Measurements from ENCODE around the gene SIL1. TPM values are rescaled to one million over a fixed set of nuclear protein-coding genes. Genes with fewer than 3 reads are reported as not detected.
A peak's percentile ranks its signal among the peaks of the same experiment; 100 is the strongest.

Gene SIL1
- total RNA-seq, 4 donors from 2014 or later = 20.3 to 39.2 (median 29.1) TPM

DNA sequence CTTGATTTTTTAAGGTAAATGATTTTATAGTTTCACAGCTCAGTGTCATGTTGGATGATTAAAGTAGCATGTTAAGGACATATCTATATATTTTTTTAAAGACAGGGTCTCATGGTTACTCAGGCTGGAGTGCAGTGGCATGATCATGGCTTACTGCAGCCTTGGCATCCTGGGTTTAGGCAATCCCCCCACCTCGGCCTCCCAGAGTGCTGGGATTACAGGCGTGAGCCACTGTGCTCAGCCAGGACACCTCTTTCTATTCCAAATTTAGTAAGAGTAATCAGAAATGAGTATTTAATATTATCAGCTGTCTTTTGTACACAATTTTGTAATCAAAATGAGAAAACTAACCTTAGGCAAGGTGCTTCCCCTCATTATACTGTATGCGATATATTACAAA, 284.4 kb downstream of the SIL1 start:
- H3K36me3 ChIP-seq = peaks cover 0 to 62% (median 18%) of the 10 kb centered on the region in 4 donors
- peaks cover 0 to 4% (median 0%) of the 10 kb centered on the region in 4 donors for H3K4me1 ChIP-seq
- intact Hi-C loops (cut with DNase I) = no loop called here
- H3K9me3 ChIP-seq = no peaks in the 10 kb centered on the region
- TF ChIP-seq POLR2AphosphoS5 (IDR thresholded peaks at IDR 0.05) (no peak), EP300 (IDR thresholded peaks at IDR 0.05) (no peak), POLR2A (IDR thresholded peaks at IDR 0.05; ENCODE audit: low read depth) (no peak)
- TF ChIP-seq, protein P1, sequence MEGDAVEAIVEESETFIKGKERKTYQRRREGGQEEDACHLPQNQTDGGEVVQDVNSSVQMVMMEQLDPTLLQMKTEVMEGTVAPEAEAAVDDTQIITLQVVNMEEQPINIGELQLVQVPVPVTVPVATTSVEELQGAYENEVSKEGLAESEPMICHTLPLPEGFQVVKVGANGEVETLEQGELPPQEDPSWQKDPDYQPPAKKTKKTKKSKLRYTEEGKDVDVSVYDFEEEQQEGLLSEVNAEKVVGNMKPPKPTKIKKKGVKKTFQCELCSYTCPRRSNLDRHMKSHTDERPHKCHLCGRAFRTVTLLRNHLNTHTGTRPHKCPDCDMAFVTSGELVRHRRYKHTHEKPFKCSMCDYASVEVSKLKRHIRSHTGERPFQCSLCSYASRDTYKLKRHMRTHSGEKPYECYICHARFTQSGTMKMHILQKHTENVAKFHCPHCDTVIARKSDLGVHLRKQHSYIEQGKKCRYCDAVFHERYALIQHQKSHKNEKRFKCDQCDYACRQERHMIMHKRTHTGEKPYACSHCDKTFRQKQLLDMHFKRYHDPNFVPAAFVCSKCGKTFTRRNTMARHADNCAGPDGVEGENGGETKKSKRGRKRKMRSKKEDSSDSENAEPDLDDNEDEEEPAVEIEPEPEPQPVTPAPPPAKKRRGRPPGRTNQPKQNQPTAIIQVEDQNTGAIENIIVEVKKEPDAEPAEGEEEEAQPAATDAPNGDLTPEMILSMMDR (IDR thresholded peaks at IDR 0.05) = no peak
- no peak overlapping the region for H3K27ac ChIP-seq (replicated peaks in 1 of 4)
- H3K27me3 ChIP-seq = no peaks in the 10 kb centered on the region
- DNase-seq (ENCODE audit: extremely low spot score) = peak; percentile 26
- 97% methylated on average over 3 of the region's 3 CpGs for WGBS
- no peak overlapping the region for H3K4me3 ChIP-seq

DNA sequence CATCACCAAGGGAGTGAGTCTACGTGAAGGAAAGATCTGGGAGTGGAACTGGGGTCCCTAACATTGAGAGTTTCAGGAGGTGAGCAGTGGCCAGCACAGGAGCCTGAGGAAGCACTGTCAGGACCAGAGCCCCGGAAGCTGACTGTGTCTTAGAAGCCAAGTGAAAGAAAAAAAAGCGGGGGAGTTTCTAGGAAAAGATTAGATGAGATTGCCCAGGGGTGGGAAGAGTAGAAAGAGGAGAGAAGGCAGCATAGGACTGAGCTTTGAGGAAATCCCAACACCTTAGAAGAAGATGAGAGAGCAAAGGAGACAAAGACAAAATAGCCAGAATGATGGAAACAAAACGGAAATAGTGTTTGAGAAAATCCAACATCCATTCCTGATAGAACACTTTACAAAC, 286.1 kb downstream of the SIL1 start:
- peak; percentile 57 for DNase-seq (ENCODE audit: extremely low spot score)
- WGBS = 89% methylated on average over 4 of the region's 4 CpGs
- Histone ChIP-seq H3K4me1 (peaks cover 0 to 4% (median 0%) of the 10 kb centered on the region in 4 donors), H3K36me3 (peaks cover 0 to 66% (median 26%) of the 10 kb centered on the region in 4 donors), H3K9me3 (no peaks in the 10 kb centered on the region), H3K27me3 (no peaks in the 10 kb centered on the region), H3K4me3 (no peak overlapping the region), H3K27ac (replicated peaks in 1 of 4) (no peak overlapping the region)
- TF ChIP-seq POLR2AphosphoS5 (IDR thresholded peaks at IDR 0.05) (no peak), POLR2A (IDR thresholded peaks at IDR 0.05; ENCODE audit: low read depth) (no peak)
- TF ChIP-seq, protein P1 (IDR thresholded peaks at IDR 0.05) = no peak
- intact Hi-C loops (cut with DNase I) = no loop called here

DNA sequence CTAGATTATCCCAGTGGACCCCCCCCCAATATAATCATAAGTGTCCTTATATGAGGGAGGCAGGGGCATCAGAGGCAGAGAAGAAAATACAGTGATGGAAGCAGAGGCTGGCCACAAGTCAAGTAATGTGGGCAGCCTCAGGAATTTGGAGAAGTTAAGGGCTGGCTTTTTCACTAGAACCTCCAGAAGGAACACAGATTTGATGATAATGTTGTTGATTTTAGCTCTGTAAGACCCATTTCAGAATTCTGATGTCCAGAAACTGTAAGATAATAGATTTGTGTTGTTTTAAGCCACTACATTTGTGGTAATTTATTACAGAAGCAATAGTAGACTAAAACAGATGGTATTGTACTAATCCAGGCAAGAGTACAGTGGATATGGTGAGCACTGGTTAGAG, 286.7 kb downstream of the SIL1 start:
- no peak overlapping the region for H3K27ac ChIP-seq (replicated peaks in 1 of 4)
- peaks cover 0 to 4% (median 0%) of the 10 kb centered on the region in 4 donors for H3K4me1 ChIP-seq
- no peak overlapping the region for H3K4me3 ChIP-seq
- H3K9me3 ChIP-seq = no peaks in the 10 kb centered on the region
- TF ChIP-seq, protein P1 (IDR thresholded peaks at IDR 0.05) = no peak
- TF ChIP-seq POLR2A (IDR thresholded peaks at IDR 0.05; ENCODE audit: low read depth) (no peak), EP300 (IDR thresholded peaks at IDR 0.05) (no peak), POLR2AphosphoS5 (IDR thresholded peaks at IDR 0.05) (no peak)
- DNase-seq (ENCODE audit: extremely low spot score) = no peak
- peaks cover 0 to 72% (median 30%) of the 10 kb centered on the region in 4 donors for H3K36me3 ChIP-seq
- intact Hi-C loops (cut with DNase I) = no loop called here
- no peaks in the 10 kb centered on the region for H3K27me3 ChIP-seq

- intact Hi-C loops (cut with DNase I) = no loop called here
- no peak for DNase-seq (ENCODE audit: extremely low spot score)
- H3K9me3 ChIP-seq = no peaks in the 10 kb centered on the region
- WGBS = 91% methylated on average over 7 of the region's 7 CpGs
- peaks cover 0 to 4% (median 0%) of the 10 kb centered on the region in 4 donors for H3K4me1 ChIP-seq
- H3K27ac ChIP-seq (replicated peaks in 1 of 4) = no peak overlapping the region
- peaks cover 0 to 79% (median 34%) of the 10 kb centered on the region in 4 donors for H3K36me3 ChIP-seq
- TF ChIP-seq POLR2A (IDR thresholded peaks at IDR 0.05; ENCODE audit: low read depth) = no peak
- TF ChIP-seq EP300 (IDR thresholded peaks at IDR 0.05) = no peak
- TF ChIP-seq POLR2AphosphoS5 (IDR thresholded peaks at IDR 0.05) = no peak
- TF ChIP-seq, protein P1 (IDR thresholded peaks at IDR 0.05) = no peak
- H3K27me3 ChIP-seq = no peaks in the 10 kb centered on the region
- no peak overlapping the region for H3K4me3 ChIP-seq
Measured at GRCh38 chr5:138910546-138911185, 287.5 kb downstream of the SIL1 start.

DNA sequence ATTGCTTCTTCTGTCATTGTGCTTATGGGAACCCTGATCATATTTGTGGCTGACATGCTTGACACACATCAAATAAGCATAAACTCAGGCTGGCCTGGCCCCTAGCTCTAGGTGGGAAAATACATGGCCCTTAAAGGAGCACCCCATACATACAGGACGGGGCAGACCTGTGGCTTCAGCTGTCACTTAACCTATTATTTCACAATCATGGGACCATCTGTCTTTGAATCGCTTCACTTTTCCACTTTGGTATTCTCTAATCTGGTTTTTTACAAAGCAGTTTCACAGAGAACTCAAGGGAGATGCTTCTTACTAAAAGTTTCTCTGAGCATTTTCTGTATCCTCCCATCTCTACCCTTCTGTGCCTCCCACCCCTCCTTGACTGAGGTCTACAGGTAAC, 288.4 kb downstream of the SIL1 start:
- WGBS = 92% methylated on average over 2 of the region's 2 CpGs
- intact Hi-C loops (cut with DNase I) = no loop called here
- no peaks in the 10 kb centered on the region for H3K27me3 ChIP-seq
- H3K9me3 ChIP-seq = no peaks in the 10 kb centered on the region
- DNase-seq (ENCODE audit: extremely low spot score) = no peak
- H3K4me1 ChIP-seq = peaks cover 0 to 4% (median 0%) of the 10 kb centered on the region in 4 donors
- H3K4me3 ChIP-seq = no peak overlapping the region
- peaks cover 0 to 79% (median 38%) of the 10 kb centered on the region in 4 donors for H3K36me3 ChIP-seq
- no peak overlapping the region for H3K27ac ChIP-seq (replicated peaks in 1 of 4)
- TF ChIP-seq POLR2A (IDR thresholded peaks at IDR 0.05; ENCODE audit: low read depth) (no peak), POLR2AphosphoS5 (IDR thresholded peaks at IDR 0.05) (no peak), EP300 (IDR thresholded peaks at IDR 0.05) (no peak)
- TF ChIP-seq, protein P1 (IDR thresholded peaks at IDR 0.05) = no peak

All from esophagus muscularis mucosa (tissue), 4 donors.